Glutamatergic neuron (in vitro differentiated cells): Measurements from ENCODE around the gene HIVEP2. TPM values are rescaled to one million over a fixed set of nuclear protein-coding genes. Genes with fewer than 3 reads are reported as not detected.

Experiments used
- DNase-seq: peaks from one replicate; pipeline ENCODE4 v3.0.0; 2022
- H3K27ac Mint-ChIP-seq: one replicate; pipeline ENCODE4 v1.8.0; 2020; ENCODE audit warnings: mild to moderate bottlenecking, mixed read lengths, inconsistent platforms; ENCODE audit not compliant: unreplicated experiment
- H3K27me3 Mint-ChIP-seq: one replicate; pipeline ENCODE4 v1.8.0; 2020; ENCODE audit warnings: mild to moderate bottlenecking, moderate library complexity, mixed read lengths, inconsistent platforms; ENCODE audit not compliant: unreplicated experiment
- H3K36me3 Mint-ChIP-seq: one replicate; pipeline ENCODE4 v1.8.0; 2020; ENCODE audit warnings: mild to moderate bottlenecking, mixed read lengths, inconsistent platforms; ENCODE audit not compliant: unreplicated experiment
- H3K4me1 Mint-ChIP-seq: one replicate; pipeline ENCODE4 v1.8.0; 2020; ENCODE audit warnings: mild to moderate bottlenecking, low read depth, mixed read lengths, inconsistent platforms; ENCODE audit not compliant: unreplicated experiment
- H3K4me3 Mint-ChIP-seq: one replicate; pipeline ENCODE4 v1.8.0; 2020; ENCODE audit warnings: mild to moderate bottlenecking, mixed read lengths, inconsistent platforms; ENCODE audit not compliant: unreplicated experiment
- H3K9me3 Mint-ChIP-seq: one replicate; pipeline ENCODE4 v1.8.0; 2020; ENCODE audit warnings: mild to moderate bottlenecking, moderate library complexity, mixed read lengths, inconsistent platforms; ENCODE audit not compliant: unreplicated experiment
- total RNA-seq: library from RNA; stranded (reverse); fragmentation: NEBNext Ultra II Directional; extraction: Animal tissue kit (Norgen Biotek cat#: 25700); gene quantifications from one replicate; pipeline ENCODE4 v1.2.1, GENCODE V29; 2021; ENCODE audit not compliant: unreplicated experiment
- TF ChIP-seq, protein P1 (sequence below): fragments of 200-600 bp; sonication (generic); IDR thresholded peaks from one replicate; pipeline ENCODE4 v1.5.0; 2021; ENCODE audit not compliant: partially characterized antibody, unreplicated experiment

The HIVEP2 gene
- total RNA-seq, 1 donor from 2014 or later = 2.6 TPM

DNA sequence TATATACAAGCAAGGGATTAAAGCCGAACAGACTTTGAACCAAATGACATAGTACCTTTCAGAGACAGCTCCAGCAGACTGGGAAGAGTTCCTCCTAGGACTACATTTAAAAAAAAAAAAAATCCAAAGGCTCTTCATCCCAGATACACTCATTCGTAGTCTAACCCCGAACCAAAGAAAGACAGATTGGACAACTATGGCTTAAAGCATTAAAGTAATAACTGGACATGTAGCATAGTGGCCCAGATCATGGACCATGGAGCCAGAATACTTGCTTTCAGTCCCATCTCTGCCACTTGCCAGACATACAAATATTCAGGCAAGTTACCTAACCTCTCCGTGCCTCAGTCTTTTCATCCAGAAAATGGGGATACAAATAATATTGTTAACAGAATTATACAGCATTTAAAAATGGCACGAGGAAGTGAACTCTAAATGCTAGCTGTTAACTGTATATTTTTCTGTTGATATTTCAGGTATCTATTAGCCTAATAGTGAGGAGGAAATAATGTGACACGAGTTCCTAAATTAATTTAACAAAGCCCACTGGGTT, 123.7 kb downstream of the HIVEP2 start:
- TF ChIP-seq, protein P1, sequence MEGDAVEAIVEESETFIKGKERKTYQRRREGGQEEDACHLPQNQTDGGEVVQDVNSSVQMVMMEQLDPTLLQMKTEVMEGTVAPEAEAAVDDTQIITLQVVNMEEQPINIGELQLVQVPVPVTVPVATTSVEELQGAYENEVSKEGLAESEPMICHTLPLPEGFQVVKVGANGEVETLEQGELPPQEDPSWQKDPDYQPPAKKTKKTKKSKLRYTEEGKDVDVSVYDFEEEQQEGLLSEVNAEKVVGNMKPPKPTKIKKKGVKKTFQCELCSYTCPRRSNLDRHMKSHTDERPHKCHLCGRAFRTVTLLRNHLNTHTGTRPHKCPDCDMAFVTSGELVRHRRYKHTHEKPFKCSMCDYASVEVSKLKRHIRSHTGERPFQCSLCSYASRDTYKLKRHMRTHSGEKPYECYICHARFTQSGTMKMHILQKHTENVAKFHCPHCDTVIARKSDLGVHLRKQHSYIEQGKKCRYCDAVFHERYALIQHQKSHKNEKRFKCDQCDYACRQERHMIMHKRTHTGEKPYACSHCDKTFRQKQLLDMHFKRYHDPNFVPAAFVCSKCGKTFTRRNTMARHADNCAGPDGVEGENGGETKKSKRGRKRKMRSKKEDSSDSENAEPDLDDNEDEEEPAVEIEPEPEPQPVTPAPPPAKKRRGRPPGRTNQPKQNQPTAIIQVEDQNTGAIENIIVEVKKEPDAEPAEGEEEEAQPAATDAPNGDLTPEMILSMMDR = no peak
- H3K36me3 Mint-ChIP-seq = no peaks in the 10 kb centered on the region
- H3K27me3 Mint-ChIP-seq = peaks cover 5% of the 10 kb centered on the region
- DNase-seq = no peak
- H3K9me3 Mint-ChIP-seq = no peaks in the 10 kb centered on the region
- no peak overlapping the region for H3K4me3 Mint-ChIP-seq
- peaks cover 11% of the 10 kb centered on the region for H3K4me1 Mint-ChIP-seq
- no peak overlapping the region for H3K27ac Mint-ChIP-seq

DNA sequence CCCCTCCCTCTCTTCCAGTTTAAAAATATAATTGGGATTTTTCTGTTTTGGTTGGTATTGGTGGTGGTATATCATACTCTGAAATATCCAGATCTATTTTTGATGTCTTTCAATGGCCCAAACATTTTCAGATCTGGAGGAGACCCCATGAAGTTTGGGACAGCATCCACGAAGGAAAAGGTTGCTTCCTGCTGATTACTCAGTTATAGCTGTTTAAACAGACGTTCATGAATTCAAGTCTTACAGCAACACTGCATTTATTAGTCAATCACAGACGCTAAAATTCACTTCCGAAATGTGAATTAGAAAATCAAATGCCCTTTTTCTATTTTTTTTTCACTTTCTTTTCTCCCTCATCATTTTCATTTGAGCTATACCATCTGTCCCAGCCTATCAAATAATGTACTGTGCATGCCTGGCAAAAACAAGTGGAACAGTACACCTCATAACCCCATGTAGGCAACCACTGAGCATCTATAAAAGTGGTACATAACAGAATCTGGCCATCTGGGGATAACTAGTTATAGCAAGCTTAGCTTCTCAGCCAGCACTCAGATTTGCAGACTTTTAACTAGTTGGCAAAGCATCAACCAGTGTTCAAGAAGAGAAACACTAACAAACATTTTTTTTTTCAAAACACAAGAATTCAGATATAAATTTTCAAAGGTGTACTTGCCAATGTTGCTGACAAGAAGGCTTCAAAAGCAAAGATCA, 124.5 kb downstream of the HIVEP2 start:
- peaks cover 11% of the 10 kb centered on the region for H3K4me1 Mint-ChIP-seq
- peaks cover 5% of the 10 kb centered on the region for H3K27me3 Mint-ChIP-seq
- TF ChIP-seq, protein P1 = no peak
- H3K4me3 Mint-ChIP-seq = no peak overlapping the region
- H3K9me3 Mint-ChIP-seq = no peaks in the 10 kb centered on the region
- no peak overlapping the region for H3K27ac Mint-ChIP-seq
- no peak for DNase-seq
- no peaks in the 10 kb centered on the region for H3K36me3 Mint-ChIP-seq

DNA sequence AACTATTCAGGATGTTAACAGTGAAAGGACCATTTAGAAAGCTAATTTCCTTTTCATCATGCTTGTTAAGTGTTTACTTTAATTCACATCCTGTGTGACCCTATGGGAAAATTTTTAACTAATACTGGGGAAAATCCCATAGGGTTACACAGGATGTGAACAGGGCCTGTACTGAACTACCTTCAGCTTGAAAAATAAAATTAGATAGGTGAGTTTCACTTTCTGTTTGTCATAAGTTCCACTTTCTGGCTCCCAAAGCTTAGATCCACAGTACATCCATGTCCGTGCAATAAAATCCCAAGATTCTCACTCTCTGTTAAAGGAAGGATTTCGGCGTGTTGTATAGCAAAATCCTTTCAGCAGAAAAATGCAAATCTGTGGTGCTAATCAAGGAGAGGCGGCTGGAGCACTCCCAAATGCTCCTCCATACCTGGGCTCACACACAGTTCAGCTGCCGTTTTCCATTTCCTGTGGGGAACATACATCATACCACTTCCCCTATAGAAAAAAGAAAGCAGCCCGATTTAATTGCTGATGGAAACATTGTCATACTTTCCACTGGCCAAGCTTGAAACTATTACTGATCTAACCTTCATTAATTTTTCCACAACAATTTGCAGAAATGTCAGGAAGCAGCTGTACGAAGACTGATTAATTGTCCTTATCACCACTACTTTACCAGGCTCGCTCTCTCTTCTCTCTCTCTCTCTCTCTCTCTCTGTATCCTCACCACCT, 125.2 kb downstream of the HIVEP2 start:
- no peaks in the 10 kb centered on the region for H3K36me3 Mint-ChIP-seq
- peaks cover 5% of the 10 kb centered on the region for H3K27me3 Mint-ChIP-seq
- peaks cover 11% of the 10 kb centered on the region for H3K4me1 Mint-ChIP-seq
- TF ChIP-seq, protein P1 = no peak
- H3K27ac Mint-ChIP-seq = no peak overlapping the region
- H3K4me3 Mint-ChIP-seq = no peak overlapping the region
- H3K9me3 Mint-ChIP-seq = no peaks in the 10 kb centered on the region
- DNase-seq = no peak

DNA sequence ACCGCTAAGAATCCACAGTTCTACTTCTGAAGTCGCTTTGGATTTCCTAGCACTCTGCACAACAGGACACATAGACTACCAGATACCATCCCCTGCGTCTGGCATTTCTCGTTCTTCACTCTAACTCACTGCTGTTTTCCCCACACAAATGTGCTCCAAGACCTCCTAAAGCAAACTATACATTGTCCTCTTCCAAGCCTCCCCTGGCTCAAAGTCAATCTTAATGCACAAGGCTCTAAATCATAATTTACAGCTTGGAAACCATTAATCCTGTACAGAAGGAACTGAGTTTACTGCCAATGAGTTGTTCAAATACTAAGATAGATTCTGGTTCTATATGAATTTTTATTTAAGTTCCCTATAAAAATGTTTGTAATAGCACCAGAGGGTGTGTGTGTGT, 128.5 kb downstream of the HIVEP2 start:
- H3K36me3 Mint-ChIP-seq = no peaks in the 10 kb centered on the region
- no peaks in the 10 kb centered on the region for H3K27me3 Mint-ChIP-seq
- no peak overlapping the region for H3K27ac Mint-ChIP-seq
- TF ChIP-seq, protein P1 = no peak
- no peak overlapping the region for H3K4me3 Mint-ChIP-seq
- peaks cover 2% of the 10 kb centered on the region for H3K9me3 Mint-ChIP-seq
- no peak for DNase-seq
- H3K4me1 Mint-ChIP-seq = no peaks in the 10 kb centered on the region

DNA sequence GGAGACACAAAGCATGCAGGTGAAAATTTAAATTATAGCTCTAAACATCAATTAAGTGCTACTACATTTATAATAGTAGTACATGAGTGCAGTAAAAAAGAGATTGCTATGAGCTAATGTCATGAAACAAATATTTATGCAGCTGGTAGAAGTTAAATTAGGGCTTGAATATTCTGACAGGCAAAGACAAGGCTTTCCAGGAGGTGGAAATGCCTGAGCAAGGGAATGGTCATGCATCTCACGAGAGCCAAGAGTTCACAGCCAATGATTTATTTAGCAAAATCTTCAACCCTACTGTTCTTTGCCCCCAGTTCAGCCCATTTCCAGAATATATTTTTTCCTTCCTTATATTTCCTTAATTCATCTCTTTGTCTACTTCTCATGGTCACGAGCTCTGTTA, 128.9 kb downstream of the HIVEP2 start:
- H3K27ac Mint-ChIP-seq = no peak overlapping the region
- TF ChIP-seq, protein P1 = no peak

More for the DNA sequence above, 128.9 kb downstream of the HIVEP2 start:
- Mint-ChIP-seq H3K27me3 (no peaks in the 10 kb centered on the region), H3K4me3 (no peak overlapping the region), H3K9me3 (peaks cover 2% of the 10 kb centered on the region), H3K36me3 (no peaks in the 10 kb centered on the region), H3K4me1 (peaks cover under 1% of the 10 kb centered on the region)
- DNase-seq = no peak
